ENCODE results near the gene CDR2.

DNA sequence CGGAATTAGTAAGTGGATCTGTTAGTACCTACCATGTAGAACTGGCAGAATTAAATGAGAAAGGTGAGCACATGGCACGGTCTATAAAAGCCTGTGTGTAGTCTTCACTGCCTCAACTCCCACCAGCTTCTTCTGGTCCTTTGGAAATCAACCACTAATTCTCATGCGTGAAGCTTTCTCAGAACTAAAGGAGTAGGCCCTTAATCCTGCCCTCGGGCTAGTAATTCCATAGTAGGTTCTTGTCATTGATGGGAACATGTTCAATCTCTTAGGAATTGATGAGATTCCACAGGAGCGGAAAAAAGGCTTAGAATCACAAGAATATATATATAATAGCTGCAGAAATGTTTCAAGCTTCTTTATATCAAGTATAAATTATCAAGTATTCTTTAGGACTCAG, 21.7 kb downstream of the CDR2 start:
- TF ChIP-seq, protein P1, sequence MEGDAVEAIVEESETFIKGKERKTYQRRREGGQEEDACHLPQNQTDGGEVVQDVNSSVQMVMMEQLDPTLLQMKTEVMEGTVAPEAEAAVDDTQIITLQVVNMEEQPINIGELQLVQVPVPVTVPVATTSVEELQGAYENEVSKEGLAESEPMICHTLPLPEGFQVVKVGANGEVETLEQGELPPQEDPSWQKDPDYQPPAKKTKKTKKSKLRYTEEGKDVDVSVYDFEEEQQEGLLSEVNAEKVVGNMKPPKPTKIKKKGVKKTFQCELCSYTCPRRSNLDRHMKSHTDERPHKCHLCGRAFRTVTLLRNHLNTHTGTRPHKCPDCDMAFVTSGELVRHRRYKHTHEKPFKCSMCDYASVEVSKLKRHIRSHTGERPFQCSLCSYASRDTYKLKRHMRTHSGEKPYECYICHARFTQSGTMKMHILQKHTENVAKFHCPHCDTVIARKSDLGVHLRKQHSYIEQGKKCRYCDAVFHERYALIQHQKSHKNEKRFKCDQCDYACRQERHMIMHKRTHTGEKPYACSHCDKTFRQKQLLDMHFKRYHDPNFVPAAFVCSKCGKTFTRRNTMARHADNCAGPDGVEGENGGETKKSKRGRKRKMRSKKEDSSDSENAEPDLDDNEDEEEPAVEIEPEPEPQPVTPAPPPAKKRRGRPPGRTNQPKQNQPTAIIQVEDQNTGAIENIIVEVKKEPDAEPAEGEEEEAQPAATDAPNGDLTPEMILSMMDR (IDR thresholded peaks at IDR 0.05) = no peak
- TF ChIP-seq POLR2AphosphoS5 (IDR thresholded peaks at IDR 0.05) (no peak), POLR2A (IDR thresholded peaks at IDR 0.05) (no peak), EP300 (IDR thresholded peaks at IDR 0.05) (no peak)

Measured in stomach (tissue), 4 donors.